Measurements from ENCODE around the gene UGT2B10.

The UGT2B10 gene

GRCh38 chr4:68871809-68872642 lies 56.2 kb downstream of the UGT2B10 start:
- no peak for DNase-seq

DNA sequence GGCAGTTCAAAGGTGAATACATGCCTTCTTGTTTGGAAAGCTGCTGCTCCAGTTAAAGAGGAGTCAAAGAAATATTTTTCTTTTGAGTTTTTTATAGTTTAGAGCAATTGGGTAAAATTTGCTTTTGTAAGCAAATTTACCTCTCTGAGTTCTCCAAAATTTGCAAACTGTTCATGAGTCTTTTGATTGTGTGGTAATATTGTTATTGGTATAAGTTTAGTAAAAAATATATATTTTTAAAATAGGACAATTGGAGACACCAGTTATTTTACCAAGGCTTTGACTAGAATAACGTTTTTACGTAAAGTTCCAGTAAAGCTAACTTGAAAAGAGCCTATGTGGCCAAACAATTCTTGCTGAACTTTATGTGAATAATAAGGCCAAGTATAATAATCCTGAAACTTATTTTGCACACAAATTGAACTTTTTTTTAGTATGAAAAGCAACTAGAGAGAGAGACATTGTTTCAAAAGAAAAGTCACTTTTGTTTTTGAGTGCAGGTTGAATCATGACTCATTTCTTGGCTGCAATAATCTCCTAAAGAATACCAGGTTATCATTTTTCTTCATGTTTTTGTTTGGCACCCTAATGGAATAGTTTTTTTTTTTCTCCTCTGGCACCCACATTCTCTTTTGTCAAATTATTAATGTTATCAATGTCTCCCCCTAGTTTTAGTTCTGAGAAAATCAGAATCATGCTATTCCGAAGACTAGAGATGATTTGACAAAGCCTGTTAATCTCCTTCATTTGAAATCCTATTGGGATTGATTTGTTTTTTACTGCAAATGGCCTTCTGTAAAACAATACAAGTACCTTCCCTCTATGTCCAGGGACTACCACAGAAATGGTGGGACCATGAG lies 57.1 kb downstream of the UGT2B10 start:
- no peak for DNase-seq

GRCh38 chr4:68874507-68874906 lies 58.7 kb downstream of the UGT2B10 start:
- no peak for DNase-seq

- no peak for DNase-seq
These were observed 61.8 kb downstream of the UGT2B10 start for GRCh38 chr4:68877555-68877954.

GRCh38 chr4:68878048-68878447 lies 62.3 kb downstream of the UGT2B10 start:
- DNase-seq: no peak

All from NCI-H446 treated with DMSO at 0.1 percent for 48 hours (cell line).